ENCODE measurements around the gene CCDC158.

The CCDC158 gene

GRCh38 chr4:76276813-76277212 lies 144.1 kb downstream of the CCDC158 start:
- no peak for DNase-seq

DNA sequence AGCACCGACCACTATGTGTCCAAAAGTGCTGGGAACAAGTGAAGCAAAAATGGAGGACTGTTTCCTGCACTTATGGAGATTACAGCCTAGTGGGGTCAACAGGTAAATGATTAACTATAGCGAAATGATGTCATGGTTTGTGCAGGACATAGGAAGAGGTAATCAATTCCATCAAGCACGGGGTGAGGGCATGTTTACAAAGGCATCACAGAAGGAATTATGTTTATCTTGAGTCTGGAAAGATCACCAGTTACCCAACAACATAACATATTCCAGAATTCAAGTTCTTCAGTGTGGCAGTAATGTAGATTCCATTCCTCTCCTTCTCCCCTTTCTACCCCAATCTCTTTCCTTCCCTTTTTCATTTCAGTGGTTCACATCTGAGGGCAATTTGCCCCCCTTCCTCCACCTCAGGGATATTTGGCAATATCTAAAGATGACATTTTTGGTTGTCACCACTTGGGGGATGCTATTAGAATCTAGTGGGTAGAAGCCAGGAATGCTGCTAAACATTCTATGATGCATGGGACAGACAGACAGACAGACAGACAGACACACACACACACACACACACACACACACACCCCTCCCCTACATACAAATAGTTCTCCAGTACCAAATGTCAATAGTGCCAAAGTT lies 145.3 kb downstream of the CCDC158 start:
- DNase-seq, result no peak

DNA sequence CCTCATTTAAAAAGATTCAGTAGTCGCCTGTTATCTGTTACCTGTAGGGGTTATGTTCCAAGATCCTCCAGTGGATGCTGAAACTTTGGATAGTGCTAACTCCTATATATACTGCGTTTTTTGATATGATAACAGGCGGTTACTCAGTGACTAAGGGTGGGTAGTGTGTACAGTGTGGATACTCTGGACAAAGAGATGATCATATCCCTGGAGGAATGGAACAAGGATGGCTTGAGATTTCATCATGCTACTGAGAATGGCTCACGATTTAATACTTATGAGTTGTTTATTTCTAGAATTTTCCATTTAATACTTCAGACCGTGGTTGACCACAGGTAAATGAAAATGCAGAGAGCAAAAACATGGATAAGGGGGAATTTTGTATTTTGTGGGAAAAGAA lies 147.9 kb downstream of the CCDC158 start:
- DNase-seq, result no peak

- DNase-seq, result no peak
Observed at GRCh38 chr4:76272582-76272981, 148.4 kb downstream of the CCDC158 start.

DNA sequence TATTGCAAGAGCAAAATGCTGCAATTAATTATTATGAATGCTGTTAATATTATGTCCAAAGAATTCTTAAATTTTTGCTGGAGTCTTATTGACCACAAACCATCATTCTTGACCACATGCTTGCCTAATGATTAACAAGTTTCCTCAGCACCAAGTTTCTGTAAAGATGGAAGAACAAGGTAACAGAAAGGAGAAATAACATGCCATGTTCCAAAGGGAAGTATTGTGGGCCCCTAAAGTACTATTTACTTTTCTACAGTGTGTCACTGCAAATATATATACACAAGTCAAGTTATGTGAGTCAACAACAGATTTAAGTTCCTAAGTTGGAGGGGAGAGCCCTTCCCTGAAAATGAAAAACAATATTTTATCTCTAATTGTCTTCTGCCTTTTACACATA lies 148.9 kb downstream of the CCDC158 start:
- DNase-seq, result no peak

- DNase-seq, result no peak
Observed at GRCh38 chr4:76271248-76271647, 149.7 kb downstream of the CCDC158 start.

DNA sequence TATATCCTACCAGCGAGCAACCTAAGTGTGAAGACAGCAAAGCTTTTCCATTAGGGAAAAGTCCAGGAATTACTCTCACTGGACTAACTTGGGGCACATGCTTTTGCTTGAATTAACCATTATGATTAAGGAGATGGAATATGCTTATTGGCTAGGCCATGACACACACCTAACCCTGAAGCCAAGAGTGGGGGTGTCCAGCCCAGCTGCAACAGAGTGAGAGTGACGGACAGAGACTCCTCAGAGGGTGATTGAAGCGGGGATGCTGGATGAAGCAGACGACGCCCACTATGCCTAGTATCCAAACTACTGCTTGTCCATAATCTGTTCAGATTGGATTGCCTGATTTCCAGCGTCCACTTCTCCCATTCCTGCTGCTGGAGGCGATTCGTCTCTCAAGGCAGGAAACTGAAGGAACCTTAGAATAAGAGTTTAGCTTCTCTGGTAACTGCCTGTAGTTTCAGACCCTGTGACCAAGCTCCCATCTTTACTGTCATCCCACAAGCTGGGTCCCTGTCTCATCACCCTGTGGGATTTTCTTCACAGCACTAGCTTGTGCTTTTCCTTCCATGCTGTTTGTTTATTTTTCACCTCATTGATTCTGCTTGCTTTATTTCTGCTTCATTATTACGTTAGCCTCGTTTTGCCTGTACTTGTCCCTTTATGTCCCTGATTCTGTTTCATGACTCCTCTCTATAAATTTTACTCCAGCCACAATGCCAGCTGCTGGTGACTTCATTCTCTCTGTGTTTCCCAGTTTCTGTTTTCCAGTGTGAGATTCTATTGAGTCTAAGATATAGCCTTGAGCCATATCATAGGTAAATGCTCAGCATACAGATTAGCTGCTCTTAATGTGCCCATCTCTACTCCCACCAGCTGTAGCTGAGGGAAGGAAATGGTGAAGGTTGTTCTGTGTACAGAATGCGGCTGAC lies 150.4 kb downstream of the CCDC158 start:
- no peak for DNase-seq

- no peak for DNase-seq
Observed at GRCh38 chr4:76267811-76268210, 153.1 kb downstream of the CCDC158 start.

- DNase-seq, result no peak
Observed at GRCh38 chr4:76266627-76267026, 154.3 kb downstream of the CCDC158 start.

DNA sequence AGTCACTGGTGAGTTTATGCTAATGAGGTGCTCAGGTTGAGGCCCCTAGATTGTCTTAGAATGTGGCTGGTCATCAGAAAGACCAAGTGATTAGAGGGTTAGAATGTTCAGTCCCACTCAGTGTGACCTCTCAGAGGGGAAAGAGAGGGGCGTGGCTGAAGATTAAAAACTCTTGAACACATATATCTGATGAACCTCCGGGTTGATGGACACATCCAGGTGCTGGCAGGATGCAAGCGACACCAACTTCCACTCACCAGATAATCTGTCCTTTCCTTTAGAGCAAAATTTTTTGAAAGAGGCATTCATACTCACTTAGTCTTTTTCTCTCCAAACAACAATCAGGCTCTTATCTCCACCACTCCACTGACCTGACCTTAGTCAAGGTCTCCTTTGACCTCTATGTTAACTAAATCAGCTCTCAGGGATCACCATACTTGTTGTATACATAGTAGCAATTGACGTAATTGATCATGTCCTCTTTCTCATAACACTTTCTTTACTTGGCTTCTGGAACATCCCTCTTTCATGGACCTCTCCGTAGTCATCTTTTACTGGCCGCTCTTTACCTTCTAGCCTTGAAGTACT lies 155.2 kb downstream of the CCDC158 start:
- no peak for DNase-seq
